Transverse colon (tissue), 3 donors: ENCODE measurements around the gene ANKRD50.

ENCODE experiments used
- POLR2A ChIP-seq: fragments of 450-650 bp; IDR thresholded peaks from one replicate; pipeline ENCODE4 v1.6.1; 2016; ENCODE audit warnings: antibody characterized with exemption, mild to moderate bottlenecking, moderate library complexity
- TF ChIP-seq, protein P1 (sequence below), 5 experiments: fragments of 200-600 bp in 3 of 5; fragments of 450-650 bp in 2 of 5; sonication (generic) in 3 of 5; IDR thresholded peaks; 1 replicate in 2 of 5; 2 replicates in 3 of 5; pipeline ENCODE4 v1.5.1; 2016 to 2017; ENCODE audit warnings: antibody characterized with exemption in 5 of 5, inconsistent platforms in 3 of 5, mild to moderate bottlenecking in 2 of 5, moderate library complexity in 1 of 5

DNA sequence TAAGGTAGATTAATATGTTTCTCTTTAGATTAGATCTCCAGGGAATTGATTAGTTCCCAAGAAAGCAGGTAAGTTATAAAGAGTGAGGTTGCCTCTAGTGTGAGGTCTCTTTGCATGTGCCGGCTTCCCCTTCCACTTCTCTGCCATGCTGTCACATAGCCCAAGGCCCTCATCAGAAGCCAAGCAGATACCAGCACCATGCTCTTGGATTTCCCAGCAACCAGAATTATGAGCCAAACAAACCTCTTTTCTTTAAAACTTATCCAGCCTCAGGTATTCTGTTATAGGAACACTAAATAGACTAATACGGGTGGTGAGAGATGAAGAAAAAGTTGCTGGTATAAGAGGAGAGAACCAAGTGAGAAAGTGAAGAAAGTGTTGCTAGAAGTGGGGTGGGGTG is 15.1 kb downstream of the ANKRD50 start:
- no peak for TF ChIP-seq POLR2A
- TF ChIP-seq, protein P1, sequence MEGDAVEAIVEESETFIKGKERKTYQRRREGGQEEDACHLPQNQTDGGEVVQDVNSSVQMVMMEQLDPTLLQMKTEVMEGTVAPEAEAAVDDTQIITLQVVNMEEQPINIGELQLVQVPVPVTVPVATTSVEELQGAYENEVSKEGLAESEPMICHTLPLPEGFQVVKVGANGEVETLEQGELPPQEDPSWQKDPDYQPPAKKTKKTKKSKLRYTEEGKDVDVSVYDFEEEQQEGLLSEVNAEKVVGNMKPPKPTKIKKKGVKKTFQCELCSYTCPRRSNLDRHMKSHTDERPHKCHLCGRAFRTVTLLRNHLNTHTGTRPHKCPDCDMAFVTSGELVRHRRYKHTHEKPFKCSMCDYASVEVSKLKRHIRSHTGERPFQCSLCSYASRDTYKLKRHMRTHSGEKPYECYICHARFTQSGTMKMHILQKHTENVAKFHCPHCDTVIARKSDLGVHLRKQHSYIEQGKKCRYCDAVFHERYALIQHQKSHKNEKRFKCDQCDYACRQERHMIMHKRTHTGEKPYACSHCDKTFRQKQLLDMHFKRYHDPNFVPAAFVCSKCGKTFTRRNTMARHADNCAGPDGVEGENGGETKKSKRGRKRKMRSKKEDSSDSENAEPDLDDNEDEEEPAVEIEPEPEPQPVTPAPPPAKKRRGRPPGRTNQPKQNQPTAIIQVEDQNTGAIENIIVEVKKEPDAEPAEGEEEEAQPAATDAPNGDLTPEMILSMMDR (IDR thresholded peaks at IDR 0.05) = no peak
